ENCODE results near the gene DNM3. TPM values are rescaled to one million over a fixed set of nuclear protein-coding genes. Genes with fewer than 3 reads are reported as not detected.

DNM3 gene
- total and polyA plus RNA-seq, 2 experiments from 2014 or later = 5.2 to 12.2 TPM

DNA sequence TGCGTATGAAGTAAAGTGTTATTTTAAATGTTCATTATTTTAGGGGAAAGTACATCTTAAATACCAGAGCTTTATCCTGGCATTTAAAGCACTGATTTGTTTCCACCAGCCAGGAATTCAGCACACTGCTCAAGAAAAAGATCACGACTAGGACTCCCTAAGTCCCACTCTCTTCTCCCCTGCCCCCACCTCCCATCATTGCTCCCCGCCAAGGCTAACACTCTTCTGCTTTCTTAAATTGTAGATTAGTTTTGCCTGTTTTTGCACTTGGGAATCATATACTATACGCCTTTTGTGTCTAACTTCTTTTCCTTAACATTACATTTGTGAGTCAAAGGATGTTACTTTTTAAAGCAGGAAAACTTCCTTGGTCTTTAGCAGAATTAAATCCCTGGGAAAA, 541.7 kb downstream of the DNM3 start (continued):
- TF ChIP-seq EZH2 (IDR thresholded peaks at IDR 0.05; ENCODE audit: low read depth, unreplicated experiment) (no peak), NANOG (IDR thresholded peaks at IDR 0.05; ENCODE audit: borderline replicate concordance) (no peak), EZH2phosphoT487 (IDR thresholded peaks at IDR 0.05; ENCODE audit: unreplicated experiment) (no peak), POLR2AphosphoS5 (IDR thresholded peaks at IDR 0.05; ENCODE audit: low read depth) (no peak), ZNF331 (CRISPR knock-in tag; IDR thresholded peaks at IDR 0.05; ENCODE audit: low read depth) (no peak)
- TF ChIP-seq, protein P1, sequence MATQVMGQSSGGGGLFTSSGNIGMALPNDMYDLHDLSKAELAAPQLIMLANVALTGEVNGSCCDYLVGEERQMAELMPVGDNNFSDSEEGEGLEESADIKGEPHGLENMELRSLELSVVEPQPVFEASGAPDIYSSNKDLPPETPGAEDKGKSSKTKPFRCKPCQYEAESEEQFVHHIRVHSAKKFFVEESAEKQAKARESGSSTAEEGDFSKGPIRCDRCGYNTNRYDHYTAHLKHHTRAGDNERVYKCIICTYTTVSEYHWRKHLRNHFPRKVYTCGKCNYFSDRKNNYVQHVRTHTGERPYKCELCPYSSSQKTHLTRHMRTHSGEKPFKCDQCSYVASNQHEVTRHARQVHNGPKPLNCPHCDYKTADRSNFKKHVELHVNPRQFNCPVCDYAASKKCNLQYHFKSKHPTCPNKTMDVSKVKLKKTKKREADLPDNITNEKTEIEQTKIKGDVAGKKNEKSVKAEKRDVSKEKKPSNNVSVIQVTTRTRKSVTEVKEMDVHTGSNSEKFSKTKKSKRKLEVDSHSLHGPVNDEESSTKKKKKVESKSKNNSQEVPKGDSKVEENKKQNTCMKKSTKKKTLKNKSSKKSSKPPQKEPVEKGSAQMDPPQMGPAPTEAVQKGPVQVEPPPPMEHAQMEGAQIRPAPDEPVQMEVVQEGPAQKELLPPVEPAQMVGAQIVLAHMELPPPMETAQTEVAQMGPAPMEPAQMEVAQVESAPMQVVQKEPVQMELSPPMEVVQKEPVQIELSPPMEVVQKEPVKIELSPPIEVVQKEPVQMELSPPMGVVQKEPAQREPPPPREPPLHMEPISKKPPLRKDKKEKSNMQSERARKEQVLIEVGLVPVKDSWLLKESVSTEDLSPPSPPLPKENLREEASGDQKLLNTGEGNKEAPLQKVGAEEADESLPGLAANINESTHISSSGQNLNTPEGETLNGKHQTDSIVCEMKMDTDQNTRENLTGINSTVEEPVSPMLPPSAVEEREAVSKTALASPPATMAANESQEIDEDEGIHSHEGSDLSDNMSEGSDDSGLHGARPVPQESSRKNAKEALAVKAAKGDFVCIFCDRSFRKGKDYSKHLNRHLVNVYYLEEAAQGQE (IDR thresholded peaks at IDR 0.05; ENCODE audit: unreplicated experiment) = no peak
- TF ChIP-seq, protein P2, sequence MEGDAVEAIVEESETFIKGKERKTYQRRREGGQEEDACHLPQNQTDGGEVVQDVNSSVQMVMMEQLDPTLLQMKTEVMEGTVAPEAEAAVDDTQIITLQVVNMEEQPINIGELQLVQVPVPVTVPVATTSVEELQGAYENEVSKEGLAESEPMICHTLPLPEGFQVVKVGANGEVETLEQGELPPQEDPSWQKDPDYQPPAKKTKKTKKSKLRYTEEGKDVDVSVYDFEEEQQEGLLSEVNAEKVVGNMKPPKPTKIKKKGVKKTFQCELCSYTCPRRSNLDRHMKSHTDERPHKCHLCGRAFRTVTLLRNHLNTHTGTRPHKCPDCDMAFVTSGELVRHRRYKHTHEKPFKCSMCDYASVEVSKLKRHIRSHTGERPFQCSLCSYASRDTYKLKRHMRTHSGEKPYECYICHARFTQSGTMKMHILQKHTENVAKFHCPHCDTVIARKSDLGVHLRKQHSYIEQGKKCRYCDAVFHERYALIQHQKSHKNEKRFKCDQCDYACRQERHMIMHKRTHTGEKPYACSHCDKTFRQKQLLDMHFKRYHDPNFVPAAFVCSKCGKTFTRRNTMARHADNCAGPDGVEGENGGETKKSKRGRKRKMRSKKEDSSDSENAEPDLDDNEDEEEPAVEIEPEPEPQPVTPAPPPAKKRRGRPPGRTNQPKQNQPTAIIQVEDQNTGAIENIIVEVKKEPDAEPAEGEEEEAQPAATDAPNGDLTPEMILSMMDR (conservative IDR thresholded peaks at IDR 0.05; ENCODE audit: low read depth in 2 of 2) = no peak

DNA sequence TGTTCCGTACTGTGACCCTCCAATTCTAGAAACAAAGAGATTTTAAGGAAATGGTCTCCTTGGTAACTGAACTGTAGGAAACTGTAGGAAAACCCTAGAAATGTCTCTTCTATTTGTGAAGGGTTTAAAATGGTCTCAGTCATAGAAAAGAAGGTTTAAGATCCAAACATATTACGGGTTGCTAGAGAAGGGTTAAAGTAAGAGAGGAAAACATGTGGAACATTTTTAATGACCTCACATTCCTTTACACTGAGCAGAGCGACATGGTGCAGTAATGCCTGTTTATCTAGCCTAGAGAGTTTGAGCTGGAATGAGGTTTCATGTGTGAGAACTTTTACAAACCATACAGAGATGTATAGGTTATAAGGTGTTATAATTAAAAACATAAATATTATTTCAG, 542.2 kb downstream of the DNM3 start:
- H3K36me3 Mint-ChIP-seq (ENCODE audit: low read depth) = no peaks in the 10 kb centered on the region
- H3K4me2 ChIP-seq = peak overlapping the region; percentile 41
- peaks cover 1% of the 10 kb centered on the region for H3K27me3 Mint-ChIP-seq (ENCODE audit: insufficient read depth, low read depth, poor library complexity)
- H2AFZ ChIP-seq = no peak overlapping the region; the same call in 1 of the 2 replicates
- H3K27ac Mint-ChIP-seq = peak overlapping the region; percentile 52
- no peaks in the 10 kb centered on the region for H3K27me3 ChIP-seq (ENCODE audit: insufficient read depth)
- H3F3A ChIP-seq (replicated peaks; ENCODE audit: low read depth) = no peaks in the 10 kb centered on the region
- no peaks in the 10 kb centered on the region for H3K36me3 ChIP-seq (ENCODE audit: insufficient read depth)
- DNase-seq (ENCODE audit: low spot score) = peak; percentile 16
- no peaks in the 10 kb centered on the region for H3K9me2 ChIP-seq (ENCODE audit: insufficient read depth)
- peaks cover 45% of the 10 kb centered on the region for H3K4me1 Mint-ChIP-seq
- H4K20me1 ChIP-seq (replicated peaks; ENCODE audit: insufficient read depth) = no peaks in the 10 kb centered on the region
- peak; percentile 57 for ATAC-seq
- no peak overlapping the region for H3K4me3 ChIP-seq
- H3K4me3 Mint-ChIP-seq = no peak overlapping the region
- peak overlapping the region; percentile 70 for H3K27ac ChIP-seq (ENCODE audit: low read depth)
- H3K4me1 ChIP-seq (ENCODE audit: insufficient read depth) = peaks cover 38% of the 10 kb centered on the region
- H3K79me2 ChIP-seq (replicated peaks; ENCODE audit: insufficient read depth) = no peaks in the 10 kb centered on the region
- H3K9me3 Mint-ChIP-seq = no peaks in the 10 kb centered on the region
- TF ChIP-seq, protein P3, sequence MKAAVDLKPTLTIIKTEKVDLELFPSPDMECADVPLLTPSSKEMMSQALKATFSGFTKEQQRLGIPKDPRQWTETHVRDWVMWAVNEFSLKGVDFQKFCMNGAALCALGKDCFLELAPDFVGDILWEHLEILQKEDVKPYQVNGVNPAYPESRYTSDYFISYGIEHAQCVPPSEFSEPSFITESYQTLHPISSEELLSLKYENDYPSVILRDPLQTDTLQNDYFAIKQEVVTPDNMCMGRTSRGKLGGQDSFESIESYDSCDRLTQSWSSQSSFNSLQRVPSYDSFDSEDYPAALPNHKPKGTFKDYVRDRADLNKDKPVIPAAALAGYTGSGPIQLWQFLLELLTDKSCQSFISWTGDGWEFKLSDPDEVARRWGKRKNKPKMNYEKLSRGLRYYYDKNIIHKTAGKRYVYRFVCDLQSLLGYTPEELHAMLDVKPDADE (IDR thresholded peaks at IDR 0.05) = no peak
- TF ChIP-seq, protein P4, sequence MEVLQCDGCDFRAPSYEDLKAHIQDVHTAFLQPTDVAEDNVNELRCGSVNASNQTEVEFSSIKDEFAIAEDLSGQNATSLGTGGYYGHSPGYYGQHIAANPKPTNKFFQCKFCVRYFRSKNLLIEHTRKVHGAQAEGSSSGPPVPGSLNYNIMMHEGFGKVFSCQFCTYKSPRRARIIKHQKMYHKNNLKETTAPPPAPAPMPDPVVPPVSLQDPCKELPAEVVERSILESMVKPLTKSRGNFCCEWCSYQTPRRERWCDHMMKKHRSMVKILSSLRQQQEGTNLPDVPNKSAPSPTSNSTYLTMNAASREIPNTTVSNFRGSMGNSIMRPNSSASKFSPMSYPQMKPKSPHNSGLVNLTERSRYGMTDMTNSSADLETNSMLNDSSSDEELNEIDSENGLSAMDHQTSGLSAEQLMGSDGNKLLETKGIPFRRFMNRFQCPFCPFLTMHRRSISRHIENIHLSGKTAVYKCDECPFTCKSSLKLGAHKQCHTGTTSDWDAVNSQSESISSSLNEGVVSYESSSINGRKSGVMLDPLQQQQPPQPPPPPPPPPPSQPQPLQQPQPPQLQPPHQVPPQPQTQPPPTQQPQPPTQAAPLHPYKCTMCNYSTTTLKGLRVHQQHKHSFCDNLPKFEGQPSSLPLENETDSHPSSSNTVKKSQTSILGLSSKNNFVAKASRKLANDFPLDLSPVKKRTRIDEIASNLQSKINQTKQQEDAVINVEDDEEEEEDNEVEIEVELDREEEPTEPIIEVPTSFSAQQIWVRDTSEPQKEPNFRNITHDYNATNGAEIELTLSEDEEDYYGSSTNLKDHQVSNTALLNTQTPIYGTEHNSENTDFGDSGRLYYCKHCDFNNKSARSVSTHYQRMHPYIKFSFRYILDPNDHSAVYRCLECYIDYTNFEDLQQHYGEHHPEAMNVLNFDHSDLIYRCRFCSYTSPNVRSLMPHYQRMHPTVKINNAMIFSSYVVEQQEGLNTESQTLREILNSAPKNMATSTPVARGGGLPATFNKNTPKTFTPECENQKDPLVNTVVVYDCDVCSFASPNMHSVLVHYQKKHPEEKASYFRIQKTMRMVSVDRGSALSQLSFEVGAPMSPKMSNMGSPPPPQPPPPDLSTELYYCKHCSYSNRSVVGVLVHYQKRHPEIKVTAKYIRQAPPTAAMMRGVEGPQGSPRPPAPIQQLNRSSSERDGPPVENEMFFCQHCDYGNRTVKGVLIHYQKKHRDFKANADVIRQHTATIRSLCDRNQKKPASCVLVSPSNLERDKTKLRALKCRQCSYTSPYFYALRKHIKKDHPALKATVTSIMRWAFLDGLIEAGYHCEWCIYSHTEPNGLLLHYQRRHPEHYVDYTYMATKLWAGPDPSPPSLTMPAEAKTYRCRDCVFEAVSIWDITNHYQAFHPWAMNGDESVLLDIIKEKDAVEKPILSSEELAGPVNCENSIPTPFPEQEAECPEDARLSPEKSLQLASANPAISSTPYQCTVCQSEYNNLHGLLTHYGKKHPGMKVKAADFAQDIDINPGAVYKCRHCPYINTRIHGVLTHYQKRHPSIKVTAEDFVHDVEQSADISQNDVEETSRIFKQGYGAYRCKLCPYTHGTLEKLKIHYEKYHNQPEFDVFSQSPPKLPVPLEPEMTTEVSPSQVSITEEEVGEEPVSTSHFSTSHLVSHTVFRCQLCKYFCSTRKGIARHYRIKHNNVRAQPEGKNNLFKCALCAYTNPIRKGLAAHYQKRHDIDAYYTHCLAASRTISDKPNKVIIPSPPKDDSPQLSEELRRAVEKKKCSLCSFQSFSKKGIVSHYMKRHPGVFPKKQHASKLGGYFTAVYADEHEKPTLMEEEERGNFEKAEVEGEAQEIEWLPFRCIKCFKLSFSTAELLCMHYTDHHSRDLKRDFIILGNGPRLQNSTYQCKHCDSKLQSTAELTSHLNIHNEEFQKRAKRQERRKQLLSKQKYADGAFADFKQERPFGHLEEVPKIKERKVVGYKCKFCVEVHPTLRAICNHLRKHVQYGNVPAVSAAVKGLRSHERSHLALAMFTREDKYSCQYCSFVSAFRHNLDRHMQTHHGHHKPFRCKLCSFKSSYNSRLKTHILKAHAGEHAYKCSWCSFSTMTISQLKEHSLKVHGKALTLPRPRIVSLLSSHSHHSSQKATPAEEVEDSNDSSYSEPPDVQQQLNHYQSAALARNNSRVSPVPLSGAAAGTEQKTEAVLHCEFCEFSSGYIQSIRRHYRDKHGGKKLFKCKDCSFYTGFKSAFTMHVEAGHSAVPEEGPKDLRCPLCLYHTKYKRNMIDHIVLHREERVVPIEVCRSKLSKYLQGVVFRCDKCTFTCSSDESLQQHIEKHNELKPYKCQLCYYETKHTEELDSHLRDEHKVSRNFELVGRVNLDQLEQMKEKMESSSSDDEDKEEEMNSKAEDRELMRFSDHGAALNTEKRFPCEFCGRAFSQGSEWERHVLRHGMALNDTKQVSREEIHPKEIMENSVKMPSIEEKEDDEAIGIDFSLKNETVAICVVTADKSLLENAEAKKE (CRISPR knock-in tag; IDR thresholded peaks at IDR 0.05) = no peak
- no peak for TF ChIP-seq JUNB (IDR thresholded peaks at IDR 0.05; ENCODE audit: unreplicated experiment)
- no peak for TF ChIP-seq POLR2AphosphoS5 (IDR thresholded peaks at IDR 0.05; ENCODE audit: low read depth)
- TF ChIP-seq EZH2 (IDR thresholded peaks at IDR 0.05; ENCODE audit: low read depth, unreplicated experiment) = no peak
- no peak for TF ChIP-seq CREB1 (CRISPR knock-in tag; IDR thresholded peaks at IDR 0.05; ENCODE audit: low read depth)
- TF ChIP-seq ZNF331 (CRISPR knock-in tag; IDR thresholded peaks at IDR 0.05; ENCODE audit: low read depth) = no peak
